Neuronal stem cell (in vitro differentiated cells): ENCODE results near the gene BABAM2.

Experiments used
- DNase-seq: peaks from one replicate; pipeline ENCODE4 v3.0.0-alpha.2; 2013; ENCODE audit warnings: low spot score
- H2AFZ ChIP-seq: one replicate; pipeline ENCODE4 v1.6.1; 2013; ENCODE audit warnings: mild to moderate bottlenecking, low read length, inconsistent platforms
- H2AK5ac ChIP-seq: 2 replicates; pipeline ENCODE4 v1.6.1; 2013; ENCODE audit warnings: low read depth, mild to moderate bottlenecking, inconsistent platforms, low read length, moderate library complexity, mixed read lengths
- H2BK120ac ChIP-seq: 2 replicates; pipeline ENCODE4 v1.6.1; 2013; ENCODE audit warnings: low read depth, mild to moderate bottlenecking, inconsistent platforms, low read length, moderate library complexity, mixed read lengths
- H2BK12ac ChIP-seq: one replicate; pipeline ENCODE4 v1.6.1; 2013; ENCODE audit warnings: low read length, inconsistent platforms
- H2BK15ac ChIP-seq: 2 replicates; pipeline ENCODE4 v1.6.1; 2013; ENCODE audit warnings: mild to moderate bottlenecking, low read length, inconsistent platforms, mixed read lengths
- H2BK5ac ChIP-seq: one replicate; pipeline ENCODE4 v1.6.1; 2013; ENCODE audit warnings: inconsistent platforms, mild to moderate bottlenecking, low read length, moderate library complexity
- H3K14ac ChIP-seq: one replicate; pipeline ENCODE4 v1.6.1; 2013; ENCODE audit warnings: low read length, inconsistent platforms
- H3K18ac ChIP-seq: 2 replicates; pipeline ENCODE4 v1.6.1; 2013; ENCODE audit warnings: low read length, inconsistent platforms
- H3K23ac ChIP-seq: 2 replicates; pipeline ENCODE4 v1.6.1; 2013; ENCODE audit warnings: low read depth, mild to moderate bottlenecking, mixed read lengths, low read length, inconsistent platforms; ENCODE audit not compliant: poor library complexity
- H3K27ac ChIP-seq: replicated peaks from 3 replicates; pipeline ENCODE4 v1.5.1; 2013; ENCODE audit warnings: low read length, inconsistent platforms
- H3K27me3 ChIP-seq, 3 experiments: 2 replicates each; pipeline ENCODE4 v1.6.1; 2013; ENCODE audit warnings: low read length in 3 of 3, mild to moderate bottlenecking in 2 of 3, inconsistent platforms in 1 of 3, low read depth in 1 of 3, mixed read lengths in 1 of 3, moderate library complexity in 1 of 3; ENCODE audit not compliant: control insufficient read depth in 3 of 3, insufficient read depth in 3 of 3
- H3K36me3 ChIP-seq, 2 donors: replicated peaks in 1 of 2; 2 replicates each; pipeline ENCODE4 v1.6.1; 2013; ENCODE audit warnings: low read length in 2 of 2; ENCODE audit not compliant: control insufficient read depth in 2 of 2, insufficient read depth in 2 of 2
- H3K4ac ChIP-seq: 2 replicates; pipeline ENCODE4 v1.6.1; 2013; ENCODE audit warnings: inconsistent platforms, mild to moderate bottlenecking, low read length, moderate library complexity
- H3K4me1 ChIP-seq, 2 donors: 1 replicate in 1 of 2; 2 replicates in 1 of 2; pipeline ENCODE4 v1.6.1; 2013; ENCODE audit warnings: low read length in 2 of 2, low read depth in 1 of 2; ENCODE audit not compliant: control insufficient read depth in 2 of 2, insufficient read depth in 1 of 2
- H3K4me2 ChIP-seq: one replicate; pipeline ENCODE4 v1.6.1; 2013; ENCODE audit warnings: mild to moderate bottlenecking, low read length, inconsistent platforms; ENCODE audit not compliant: insufficient read depth, poor library complexity, severe bottlenecking
- H3K4me3 ChIP-seq, 2 donors: 2 replicates each; pipeline ENCODE4 v1.5.1; 2013; ENCODE audit warnings: low read length in 2 of 2, mild to moderate bottlenecking in 2 of 2, inconsistent platforms in 1 of 2, moderate library complexity in 1 of 2
- H3K79me1 ChIP-seq: one replicate; pipeline ENCODE4 v1.6.1; 2013; ENCODE audit warnings: low read depth, mild to moderate bottlenecking, inconsistent platforms, low read length, moderate library complexity
- H3K9ac ChIP-seq: one replicate; pipeline ENCODE4 v1.6.1; 2013; ENCODE audit warnings: mild to moderate bottlenecking, low read depth, low read length, inconsistent platforms; ENCODE audit not compliant: poor library complexity
- H3K9me3 ChIP-seq, 2 donors: replicated peaks in 1 of 2; 2 replicates each; pipeline versions ENCODE3 to v1.6.1; 2013; ENCODE audit warnings: low read length in 2 of 2, mild to moderate bottlenecking in 2 of 2, inconsistent platforms in 1 of 2, low read depth in 1 of 2, mixed read lengths in 1 of 2, moderate library complexity in 1 of 2; ENCODE audit not compliant: control insufficient read depth in 2 of 2, insufficient read depth in 1 of 2
- H4K8ac ChIP-seq: one replicate; pipeline ENCODE4 v1.6.1; 2013; ENCODE audit warnings: low read depth, mild to moderate bottlenecking, inconsistent platforms, low read length, moderate library complexity
- H4K91ac ChIP-seq: one replicate; pipeline ENCODE4 v1.6.1; 2013; ENCODE audit warnings: low read length, low read depth, mild to moderate bottlenecking, inconsistent platforms; ENCODE audit not compliant: poor library complexity
- whole genome bisulfite sequencing, 2 donors: extraction: QIAGEN DNeasy Blood & Tissue Kit; methylation state at CpG; one replicate each; pipeline ENCODE4 v1.1.7; 2013; ENCODE audit warnings: missing lambda C conversion rate in 2 of 2, mixed read lengths in 1 of 2; ENCODE audit not compliant: insufficient read length in 2 of 2, insufficient replicate concordance in 1 of 2; ENCODE audit errors: extremely low coverage in 2 of 2; 5-methylcytosine and 5-hydroxymethylcytosine counted together

BABAM2 gene

DNA sequence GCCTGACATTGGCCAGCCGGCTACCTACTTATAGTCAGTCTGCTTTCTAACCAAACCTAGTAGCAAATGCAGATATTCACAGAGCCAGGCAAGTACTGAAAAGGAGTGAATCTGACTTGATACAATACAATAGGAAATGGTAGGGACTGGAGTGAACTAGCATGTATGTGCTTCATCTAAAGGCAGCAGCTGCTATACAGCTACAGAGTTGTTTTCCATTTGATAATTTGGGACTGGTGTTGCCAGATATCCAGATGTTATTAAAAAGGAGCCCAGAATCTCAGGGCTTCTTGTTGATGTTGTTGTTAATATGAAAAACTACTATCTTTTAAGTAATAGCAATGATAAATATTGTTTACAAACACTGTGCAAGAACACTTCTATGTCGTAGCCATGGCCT, 159.4 kb downstream of the BABAM2 start:
- no peak overlapping the region for H2AFZ ChIP-seq
- H3K23ac ChIP-seq: no peak overlapping the region

DNA sequence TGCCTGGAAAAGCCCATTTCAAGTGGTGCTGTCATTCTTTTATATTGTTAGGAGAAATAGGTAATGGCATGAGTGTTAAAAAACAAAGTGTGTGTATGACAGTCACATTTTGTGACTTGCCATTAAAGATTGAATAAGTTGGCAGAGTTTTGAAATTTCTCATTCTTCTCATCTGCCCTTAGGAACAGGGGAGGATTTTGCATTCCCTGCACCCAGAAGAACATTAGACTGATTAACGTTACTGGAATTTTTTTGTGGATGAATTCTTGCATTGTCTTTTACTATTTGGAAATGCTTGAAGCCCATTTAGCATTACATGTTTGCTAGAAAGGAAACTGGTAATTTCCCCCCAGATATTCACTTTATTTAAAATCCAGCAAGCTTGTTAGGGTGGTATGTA, 162.2 kb downstream of the BABAM2 start:
- no peaks in the 10 kb centered on the region for H3K36me3 ChIP-seq
- H3K18ac ChIP-seq: no peak overlapping the region
- H2BK12ac ChIP-seq: no peak overlapping the region
- H4K8ac ChIP-seq: no peak overlapping the region
- no peak overlapping the region for H2BK120ac ChIP-seq
- no peak overlapping the region for H2BK5ac ChIP-seq
- no peak overlapping the region for H3K27ac ChIP-seq
- H3K23ac ChIP-seq: no peak overlapping the region
- H3K27me3 ChIP-seq: no peaks in the 10 kb centered on the region
- H3K14ac ChIP-seq: no peak overlapping the region
- H2AK5ac ChIP-seq: no peak overlapping the region
- no peaks in the 10 kb centered on the region for H3K9me3 ChIP-seq
- H3K9ac ChIP-seq: no peak overlapping the region
- H3K4me2 ChIP-seq: no peak overlapping the region
- H3K4me1 ChIP-seq: peaks cover 0 to 2% of the 10 kb centered on the region in 2 donors
- no peak overlapping the region for H2AFZ ChIP-seq
- no CpG with 5 or more reads among the region's 1 CpG for WGBS, 2 donors
- no peak for DNase-seq
- H3K4me3 ChIP-seq: no peak overlapping the region
- no peak overlapping the region for H3K4ac ChIP-seq
- H2BK15ac ChIP-seq: no peak overlapping the region
- no peak overlapping the region for H4K91ac ChIP-seq
- no peaks in the 10 kb centered on the region for H3K79me1 ChIP-seq

More for the DNA sequence above, 159.4 kb downstream of the BABAM2 start:
- H3K27ac ChIP-seq: no peak overlapping the region
- H3K9me3 ChIP-seq: no peaks in the 10 kb centered on the region
- no peak overlapping the region for H3K4me3 ChIP-seq
- no peak overlapping the region for H2BK120ac ChIP-seq
- no peak overlapping the region for H2BK15ac ChIP-seq
- WGBS, 2 donors: no CpG with 5 or more reads among the region's 2 CpGs
- no peak overlapping the region for H3K14ac ChIP-seq
- H3K27me3 ChIP-seq: no peaks in the 10 kb centered on the region
- no peak overlapping the region for H3K4me2 ChIP-seq
- peaks cover 0 to 2% of the 10 kb centered on the region in 2 donors for H3K4me1 ChIP-seq
- no peak overlapping the region for H4K8ac ChIP-seq
- H3K79me1 ChIP-seq: no peaks in the 10 kb centered on the region
- no peak for DNase-seq
- no peak overlapping the region for H2BK5ac ChIP-seq
- H2BK12ac ChIP-seq: no peak overlapping the region
- no peaks in the 10 kb centered on the region for H3K36me3 ChIP-seq
- H3K4ac ChIP-seq: no peak overlapping the region
- no peak overlapping the region for H4K91ac ChIP-seq
- no peak overlapping the region for H3K18ac ChIP-seq
- no peak overlapping the region for H3K9ac ChIP-seq
- H2AK5ac ChIP-seq: no peak overlapping the region

DNA sequence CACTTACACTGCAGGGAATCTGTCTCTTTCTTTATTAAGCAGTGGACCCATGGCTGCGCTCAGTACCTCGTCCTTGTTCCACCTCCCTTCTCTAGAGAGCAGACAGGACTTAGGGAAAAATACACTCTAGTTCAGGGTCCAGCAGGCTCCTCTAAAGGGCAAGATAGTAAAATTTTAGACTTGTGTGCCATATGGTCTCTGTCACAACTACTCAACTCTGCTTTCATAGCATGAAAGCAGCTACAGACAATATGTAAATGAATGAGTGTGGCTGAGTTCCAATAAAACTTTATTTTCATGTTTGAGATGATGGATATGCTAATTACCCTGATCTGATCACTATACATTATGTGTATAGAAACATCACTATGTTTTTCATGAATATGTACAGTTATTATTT, 163.1 kb downstream of the BABAM2 start:
- Histone ChIP-seq H2BK120ac (no peak overlapping the region), H3K4ac (no peak overlapping the region), H2AK5ac (no peak overlapping the region), H3K27ac (no peak overlapping the region), H3K36me3 (no peaks in the 10 kb centered on the region), H3K79me1 (no peaks in the 10 kb centered on the region), H3K4me3 (no peak overlapping the region), H3K18ac (no peak overlapping the region), H3K4me1 (peaks cover 0 to 2% of the 10 kb centered on the region in 2 donors), H2BK15ac (no peak overlapping the region), H2AFZ (no peak overlapping the region), H2BK12ac (no peak overlapping the region), H3K27me3 (no peaks in the 10 kb centered on the region), H2BK5ac (no peak overlapping the region), H3K9ac (no peak overlapping the region), H4K91ac (no peak overlapping the region), H3K9me3 (no peaks in the 10 kb centered on the region), H3K14ac (no peak overlapping the region), H4K8ac (no peak overlapping the region), H3K23ac (no peak overlapping the region), H3K4me2 (no peak overlapping the region)
- WGBS, 2 donors: no CpG with 5 or more reads among the region's 2 CpGs
- DNase-seq: no peak

DNA sequence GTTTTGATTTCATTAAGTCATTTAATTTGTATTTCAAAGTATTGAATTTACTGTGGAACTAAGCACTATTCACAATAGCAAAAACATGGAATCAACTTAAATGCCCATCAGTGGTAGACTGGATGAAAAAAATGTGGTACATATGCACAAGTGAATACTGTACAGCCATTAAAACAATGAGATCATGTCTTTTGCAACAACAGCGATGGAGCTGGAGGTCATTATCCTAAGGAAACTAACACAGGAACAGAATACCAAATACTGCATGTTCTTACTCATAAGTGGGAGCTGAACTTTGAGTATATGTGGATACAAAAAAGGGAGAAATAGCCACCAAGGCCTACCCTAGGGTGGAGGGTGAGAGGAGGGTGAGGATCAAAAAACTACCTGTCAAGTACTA, 164.4 kb downstream of the BABAM2 start:
- Histone ChIP-seq H3K27ac (no peak overlapping the region), H2BK5ac (no peak overlapping the region), H3K23ac (no peak overlapping the region), H3K36me3 (no peaks in the 10 kb centered on the region), H2BK15ac (no peak overlapping the region), H3K9ac (no peak overlapping the region), H3K4me3 (no peak overlapping the region), H4K91ac (no peak overlapping the region), H3K79me1 (no peaks in the 10 kb centered on the region), H3K4me2 (no peak overlapping the region), H2AFZ (no peak overlapping the region), H3K9me3 (no peaks in the 10 kb centered on the region), H3K4me1 (peaks cover 0 to 2% of the 10 kb centered on the region in 2 donors), H3K4ac (no peak overlapping the region), H2BK12ac (no peak overlapping the region), H4K8ac (no peak overlapping the region), H3K14ac (no peak overlapping the region), H2AK5ac (no peak overlapping the region), H3K18ac (no peak overlapping the region), H3K27me3 (no peaks in the 10 kb centered on the region), H2BK120ac (no peak overlapping the region)
- no peak for DNase-seq
- no CpG with 5 or more reads among the region's 1 CpG for WGBS, 2 donors
